K562 (cell line): ENCODE data around the gene SORCS1. TPM values are rescaled to one million over a fixed set of nuclear protein-coding genes. Genes with fewer than 3 reads are reported as not detected.

Experiments
- ATAC-seq: fragments of 200-7000 bp; cut with Tn5 transposase; 3 replicates; pipeline ENCODE4 v1.9.1; 2020; ENCODE audit warnings: moderate library complexity
- BruUV-seq: library from RNA; stranded (reverse); fragments of 400-500 nt; replicated peaks from 2 replicates; lab custom pipeline; 2021; lab: Mats Ljungman, UMichigan
- CTCF ChIA-PET: fragments of 300-600 bp; formaldehyde crosslinking; extraction: SDS; loops from one replicate; lab custom pipeline; 2021; ENCODE audit warnings: low intra/inter-chr PET ratio; lab: Yijun Ruan, JAX
- POLR2A ChIA-PET: fragments of 300-600, 350-650 bp; sonication (Branson Sonifier 250); formaldehyde crosslinking; extraction: SDS; loops from one replicate; lab custom pipeline; 2021; ENCODE audit warnings: antibody characterized with exemption, inconsistent platforms; lab: Yijun Ruan, JAX
- DNase-seq, 4 experiments: peaks; one replicate each; pipeline versions ENCODE4 v3.0.0 to v3.0.0-alpha.2; 2011 to 2018; ENCODE audit warnings: low spot score in 3 of 4, mixed read lengths in 3 of 4; ENCODE audit errors: extremely low read depth in 1 of 4
- FAIRE-seq: peaks from 2 replicates; lab custom pipeline; 2011; peaks lifted over from hg19 to GRCh38; lab: Jason Lieb, UNC
- H2AFZ ChIP-seq: 2 replicates; pipeline ENCODE4 v1.6.0; 2011; ENCODE audit warnings: low read depth, low read length, control low read depth, inconsistent platforms
- H3K27ac ChIP-seq: fragments of 200-600 bp; 3 replicates; pipeline ENCODE4 v1.8.0; 2011; ENCODE audit warnings: low read depth, mild to moderate bottlenecking, control low read depth, inconsistent platforms, low read length, moderate library complexity, mixed read lengths; ENCODE audit errors: extremely low read depth
- H3K27me3 ChIP-seq, 2 experiments: fragments of 300-600 bp in 1 of 2; 2 replicates in 1 of 2; 3 replicates in 1 of 2; pipeline versions ENCODE4 v1.6.0 to v1.8.0; 2011; ENCODE audit warnings: inconsistent platforms in 2 of 2, low read length in 2 of 2, mild to moderate bottlenecking in 1 of 2, mixed read lengths in 1 of 2, moderate library complexity in 1 of 2; ENCODE audit not compliant: control insufficient read depth in 2 of 2, insufficient read depth in 2 of 2
- H3K36me3 ChIP-seq: fragments of 300-600 bp; 3 replicates; pipeline ENCODE4 v1.8.0; 2011; ENCODE audit warnings: mild to moderate bottlenecking, low read length, inconsistent platforms; ENCODE audit not compliant: control insufficient read depth, insufficient read depth
- H3K4me1 ChIP-seq, 2 experiments: fragments of 200-600 bp in 1 of 2; replicated peaks in 1 of 2; 2 replicates in 1 of 2; 3 replicates in 1 of 2; pipeline versions ENCODE4 v1.5.1 to v1.8.0; 2011; ENCODE audit warnings: inconsistent platforms in 2 of 2, low read length in 2 of 2, mild to moderate bottlenecking in 1 of 2, mixed read lengths in 1 of 2, moderate library complexity in 1 of 2; ENCODE audit not compliant: control insufficient read depth in 2 of 2, insufficient read depth in 2 of 2
- H3K4me2 ChIP-seq: 2 replicates; pipeline ENCODE4 v1.6.1; 2011; ENCODE audit warnings: low read length, control low read depth, inconsistent platforms, mixed read lengths; ENCODE audit not compliant: insufficient read depth
- H3K4me3 ChIP-seq: fragments of 200-600 bp; sonication (generic), shearing (Covaris generic); 2 replicates; pipeline ENCODE4 v1.5.1; 2016; ENCODE audit warnings: control low read depth, inconsistent platforms
- H3K79me2 ChIP-seq: fragments of 200-600 bp; 3 replicates; pipeline ENCODE4 v1.8.0; 2011; ENCODE audit warnings: low read length, inconsistent platforms; ENCODE audit not compliant: control insufficient read depth, insufficient read depth
- H3K9ac ChIP-seq, 2 experiments: 2 replicates each; pipeline versions ENCODE4 v1.6.0 to v1.6.1; 2011; ENCODE audit warnings: low read depth in 2 of 2, low read length in 2 of 2, control low read depth in 1 of 2, inconsistent platforms in 1 of 2, mild to moderate bottlenecking in 1 of 2, mixed read lengths in 1 of 2; ENCODE audit not compliant: insufficient read depth in 1 of 2
- H3K9me1 ChIP-seq: one replicate; pipeline ENCODE4 v1.6.0; 2011; ENCODE audit warnings: inconsistent platforms, mild to moderate bottlenecking, low read length, moderate library complexity; ENCODE audit not compliant: control insufficient read depth, insufficient read depth
- H3K9me3 ChIP-seq: replicated peaks from 2 replicates; pipeline ENCODE4 v1.5.1; 2011; ENCODE audit warnings: low read depth, low read length, inconsistent platforms; ENCODE audit not compliant: control insufficient read depth, insufficient read depth
- H4K20me1 ChIP-seq: replicated peaks from 2 replicates; pipeline ENCODE4 v1.6.1; 2011; ENCODE audit warnings: low read length, inconsistent platforms, mixed read lengths; ENCODE audit not compliant: control insufficient read depth, insufficient read depth
- CBFA2T2 ChIP-seq: fragments of 450-650 bp; conservative IDR thresholded peaks from 2 replicates; pipeline ENCODE4 v1.6.1; 2017; ENCODE audit warnings: mild to moderate bottlenecking
- CBX8 ChIP-seq: fragments of 200-600 bp; sonication (generic); IDR thresholded peaks from 2 replicates; pipeline ENCODE4 v1.6.1; 2012; ENCODE audit warnings: borderline replicate concordance, mixed run types, low read depth, mild to moderate bottlenecking, moderate library complexity, mixed read lengths, low read length, control low read depth, inconsistent platforms; ENCODE audit not compliant: poor library complexity, severe bottlenecking; ENCODE audit errors: extremely low read depth
- MYC ChIP-seq, 2 experiments: fragments of 250-450 bp in 1 of 2; sonication (Bioruptor Pico) in 1 of 2; IDR thresholded peaks; 2 replicates each; pipeline versions ENCODE4 v1.5.1 to v1.6.1; 2012 to 2021; ENCODE audit warnings: low read depth in 2 of 2, borderline replicate concordance in 1 of 2, improper control_type of control experiment in 1 of 2, low read length in 1 of 2, mild to moderate bottlenecking in 1 of 2, moderate library complexity in 1 of 2
- SAFB2 ChIP-seq: fragments of 200-400 bp; formaldehyde crosslinking; IDR thresholded peaks from 2 replicates; pipeline ENCODE4 v1.6.1; 2018; ENCODE audit warnings: borderline replicate concordance, low read length, low read depth, moderate library complexity; ENCODE audit not compliant: severe bottlenecking
- WHSC1 ChIP-seq: IDR thresholded peaks from one replicate; pipeline ENCODE4 v1.6.1; 2012; ENCODE audit warnings: low read length, control low read depth, inconsistent platforms
- WGBS: fragments of 100-300 bp; shearing (Covaris generic); methylation state at CpG from one replicate; pipeline ENCODE4 v1.1.6; 2016; ENCODE audit warnings: low coverage, mixed read lengths; ENCODE audit not compliant: insufficient coverage; ENCODE audit errors: missing lambda C conversion rate; 5-methylcytosine and 5-hydroxymethylcytosine counted together
- in situ Hi-C: fragments of 300-500 bp; cut with MboI; formaldehyde crosslinking; loops from 4 replicates; pipeline ENCODE4 v1.15.0; 2018; ENCODE audit warnings: inconsistent platforms, mixed read lengths
- intact Hi-C: fragments of 100-400 bp; cut with micrococcal nuclease; formaldehyde crosslinking; loops from 2 replicates; pipeline ENCODE4 v1.14.2; 2022
- polyA plus RNA-seq, 8 experiments: library from polyadenylated mRNA; depleted of rRNA in 4 of 8; stranded (reverse) in 5 of 8; unstranded in 3 of 8; fragments of >200 nt; fragmentation: Nextera tagmentation in 2 of 8; fragmentation: Illumina TruSeq in 1 of 8; extraction: Ambion mirVana in 2 of 8; extraction: Trizol in 1 of 8; gene quantifications; 2 replicates each; pipeline versions ENCODE4 v1.2.1 to v1.2.3, GENCODE V29; 2011 to 2014; ENCODE audit warnings: inconsistent platforms in 1 of 8, missing spikeins in 1 of 8
- total RNA-seq, 7 experiments: library from RNA; depleted of rRNA in 6 of 7; stranded (reverse); fragments of >200 nt in 6 of 7; fragmentation: Illumina TruSeq in 2 of 7; extraction: Trizol in 2 of 7; gene quantifications; 2 replicates each; pipeline versions ENCODE4 v1.2.1 to v1.2.3, GENCODE V29; 2011 to 2021; ENCODE audit warnings: low replicate concordance in 1 of 7
- TF ChIP-seq, protein P1 (sequence below): fragments of 450-650 bp; formaldehyde crosslinking; conservative IDR thresholded peaks from 2 replicates; pipeline ENCODE4 v1.4.0; 2022; ENCODE audit warnings: mild to moderate bottlenecking, missing genetic modification characterization
- TF ChIP-seq, protein P2 (sequence below): IDR thresholded peaks from 2 replicates; pipeline ENCODE4 v1.6.1; 2011; ENCODE audit warnings: borderline replicate concordance, low read depth, mild to moderate bottlenecking, moderate library complexity, low read length; ENCODE audit not compliant: insufficient read depth, poor library complexity, severe bottlenecking

Gene SORCS1
- total and polyA plus RNA-seq, 9 of the 15 experiments (the other 6 are each of a cell fraction or from before 2014, with no cell fraction given) = 1.5 to 3.9 (median 2.7) TPM

DNA sequence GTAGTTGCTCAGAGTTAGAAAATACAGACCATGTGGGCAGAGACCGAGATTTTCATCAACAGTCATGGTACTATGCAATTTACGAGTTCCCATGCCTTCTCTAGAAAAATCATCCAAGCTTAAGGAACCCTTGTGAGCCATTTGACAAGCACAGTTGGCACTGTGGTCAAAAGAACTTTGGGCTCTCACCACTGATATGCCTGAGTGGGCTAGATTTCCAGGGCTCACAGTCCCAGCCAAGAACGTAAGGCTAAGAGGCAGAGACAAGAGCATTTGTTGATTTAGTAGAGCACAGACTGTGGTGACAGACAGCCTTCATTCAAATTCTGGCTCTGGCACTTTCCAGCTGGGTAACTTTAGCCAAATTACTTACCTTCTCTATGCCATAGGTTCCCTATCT lies 407.0 kb downstream of the SORCS1 start:
- Histone ChIP-seq H3K9ac (no peak overlapping the region), H3K79me2 (no peaks in the 10 kb centered on the region), H3K27ac (no peak overlapping the region), H2AFZ (no peak overlapping the region), H3K9me1 (no peaks in the 10 kb centered on the region), H4K20me1 (no peaks in the 10 kb centered on the region), H3K4me2 (no peak overlapping the region), H3K9me3 (no peaks in the 10 kb centered on the region), H3K36me3 (no peaks in the 10 kb centered on the region), H3K4me1 (no peaks in the 10 kb centered on the region), H3K4me3 (no peak overlapping the region), H3K27me3 (no peaks in the 10 kb centered on the region)
- no peak for ATAC-seq
- TF ChIP-seq WHSC1 (no peak), SAFB2 (no peak), CBX8 (no peak), MYC (IDR thresholded peaks at IDR 0.05; ENCODE audit: low read depth, low read length) (no peak), MYC (CRISPR knock-in tag; IDR thresholded peaks at IDR 0.05; ENCODE audit: borderline replicate concordance, low read depth) (no peak), CBFA2T2 (no peak)
- TF ChIP-seq, protein P1, sequence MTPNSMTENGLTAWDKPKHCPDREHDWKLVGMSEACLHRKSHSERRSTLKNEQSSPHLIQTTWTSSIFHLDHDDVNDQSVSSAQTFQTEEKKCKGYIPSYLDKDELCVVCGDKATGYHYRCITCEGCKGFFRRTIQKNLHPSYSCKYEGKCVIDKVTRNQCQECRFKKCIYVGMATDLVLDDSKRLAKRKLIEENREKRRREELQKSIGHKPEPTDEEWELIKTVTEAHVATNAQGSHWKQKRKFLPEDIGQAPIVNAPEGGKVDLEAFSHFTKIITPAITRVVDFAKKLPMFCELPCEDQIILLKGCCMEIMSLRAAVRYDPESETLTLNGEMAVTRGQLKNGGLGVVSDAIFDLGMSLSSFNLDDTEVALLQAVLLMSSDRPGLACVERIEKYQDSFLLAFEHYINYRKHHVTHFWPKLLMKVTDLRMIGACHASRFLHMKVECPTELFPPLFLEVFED (CRISPR knock-in tag) = no peak
- TF ChIP-seq, protein P2, sequence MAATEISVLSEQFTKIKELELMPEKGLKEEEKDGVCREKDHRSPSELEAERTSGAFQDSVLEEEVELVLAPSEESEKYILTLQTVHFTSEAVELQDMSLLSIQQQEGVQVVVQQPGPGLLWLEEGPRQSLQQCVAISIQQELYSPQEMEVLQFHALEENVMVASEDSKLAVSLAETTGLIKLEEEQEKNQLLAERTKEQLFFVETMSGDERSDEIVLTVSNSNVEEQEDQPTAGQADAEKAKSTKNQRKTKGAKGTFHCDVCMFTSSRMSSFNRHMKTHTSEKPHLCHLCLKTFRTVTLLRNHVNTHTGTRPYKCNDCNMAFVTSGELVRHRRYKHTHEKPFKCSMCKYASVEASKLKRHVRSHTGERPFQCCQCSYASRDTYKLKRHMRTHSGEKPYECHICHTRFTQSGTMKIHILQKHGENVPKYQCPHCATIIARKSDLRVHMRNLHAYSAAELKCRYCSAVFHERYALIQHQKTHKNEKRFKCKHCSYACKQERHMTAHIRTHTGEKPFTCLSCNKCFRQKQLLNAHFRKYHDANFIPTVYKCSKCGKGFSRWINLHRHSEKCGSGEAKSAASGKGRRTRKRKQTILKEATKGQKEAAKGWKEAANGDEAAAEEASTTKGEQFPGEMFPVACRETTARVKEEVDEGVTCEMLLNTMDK = no peak
- ChIA-PET CTCF (no interaction called here), POLR2A (no interaction called here)
- no TSS peak for BruUV-seq
- in situ Hi-C loops = no loop called here
- WGBS = 5% methylated on average over 2 of the region's 3 CpGs
- no peak for DNase-seq
- intact Hi-C loops = no loop called here
- FAIRE-seq = no peak
